Vagina (tissue), 2 donors: Measurements from ENCODE around the gene LMBRD2.
A peak's percentile ranks its signal among the peaks of the same experiment; 100 is the strongest.

ENCODE experiments used
- CTCF ChIP-seq, 3 experiments: fragments of 450-650 bp in 2 of 3; fragments of 200-600 bp in 1 of 3; sonication (generic) in 1 of 3; IDR thresholded peaks; one replicate each; pipeline ENCODE4 v1.5.1; 2017 to 2019; ENCODE audit warnings: antibody characterized with exemption in 3 of 3, mild to moderate bottlenecking in 2 of 3, moderate library complexity in 2 of 3
- POLR2A ChIP-seq, 2 donors: fragments of 450-650 bp; IDR thresholded peaks; one replicate each; pipeline ENCODE4 v1.6.1; 2017; ENCODE audit warnings: antibody characterized with exemption in 2 of 2, mild to moderate bottlenecking in 2 of 2, moderate library complexity in 2 of 2

- peak in 2 of 3 experiments; percentile 10 to 45 for TF ChIP-seq CTCF (IDR thresholded peaks at IDR 0.05)
- TF ChIP-seq POLR2A (IDR thresholded peaks at IDR 0.05) = no peak
Observed at GRCh38 chr5:36177715-36178523, 26.2 kb upstream of the LMBRD2 start.
